IMR-90 (cell line): ENCODE results near the gene WDR43. TPM values are rescaled to one million over a fixed set of nuclear protein-coding genes. Genes with fewer than 3 reads are reported as not detected.
A peak's percentile ranks its signal among the peaks of the same experiment; 100 is the strongest.

Experiments
- ATAC-seq: fragments of 200-7000 bp; cut with Tn5 transposase; 2 replicates; pipeline ENCODE4 v1.9.1; 2020; ENCODE audit warnings: low read depth, mild to moderate bottlenecking, moderate library complexity
- BruUV-seq: library from RNA; stranded (reverse); fragments of 400-500 nt; replicated peaks from 2 replicates; lab custom pipeline; 2021; lab: Mats Ljungman, UMichigan
- CTCF ChIA-PET: fragments of 300-600 bp; formaldehyde crosslinking; extraction: SDS; loops from one replicate; lab custom pipeline; 2021; ENCODE audit warnings: antibody characterized with exemption; lab: Yijun Ruan, JAX
- POLR2A ChIA-PET: fragments of 300-600 bp; sonication (Branson Sonifier 250); formaldehyde crosslinking; loops from one replicate; lab custom pipeline; 2022; ENCODE audit warnings: antibody characterized with exemption; ENCODE audit not compliant: unreplicated experiment; lab: Charles Lee
- DNase-seq: peaks from one replicate; pipeline ENCODE4 v3.0.0; 2013
- H2AFZ ChIP-seq: replicated peaks from 2 replicates; pipeline ENCODE3; 2013; ENCODE audit warnings: low read length, mild to moderate bottlenecking; ENCODE audit not compliant: poor library complexity
- H2AK5ac ChIP-seq: 2 replicates; pipeline ENCODE4 v1.6.1; 2013; ENCODE audit warnings: low read depth, low read length, inconsistent platforms
- H2AK9ac ChIP-seq: replicated peaks from 2 replicates; pipeline ENCODE3; 2013; ENCODE audit warnings: mild to moderate bottlenecking, low read depth, low read length, moderate library complexity; ENCODE audit not compliant: poor library complexity
- H2BK120ac ChIP-seq: 2 replicates; pipeline ENCODE4 v1.6.1; 2013; ENCODE audit warnings: low read depth, low read length, inconsistent platforms
- H2BK15ac ChIP-seq: 3 replicates; pipeline ENCODE4 v1.6.1; 2013; ENCODE audit warnings: low read depth, low read length, inconsistent platforms
- H2BK20ac ChIP-seq: 2 replicates; pipeline ENCODE4 v1.6.1; 2013; ENCODE audit warnings: low read depth, mild to moderate bottlenecking, inconsistent platforms, low read length, moderate library complexity
- H2BK5ac ChIP-seq: 2 replicates; pipeline ENCODE4 v1.6.1; 2013; ENCODE audit warnings: mild to moderate bottlenecking, low read depth, low read length, inconsistent platforms; ENCODE audit not compliant: poor library complexity, severe bottlenecking
- H3K14ac ChIP-seq: replicated peaks from 2 replicates; pipeline ENCODE4 v1.6.1; 2013; ENCODE audit warnings: low read depth, low read length, inconsistent platforms
- H3K18ac ChIP-seq: 2 replicates; pipeline ENCODE4 v1.6.1; 2013; ENCODE audit warnings: low read depth, low read length, control low read depth
- H3K23ac ChIP-seq: 2 replicates; pipeline ENCODE4 v1.6.1; 2013; ENCODE audit warnings: low read depth, low read length, inconsistent platforms
- H3K27ac ChIP-seq: 2 replicates; pipeline ENCODE4 v1.5.1; 2013; ENCODE audit warnings: mild to moderate bottlenecking, control low read depth, low read length; ENCODE audit not compliant: insufficient read depth
- H3K27me3 ChIP-seq: 2 replicates; pipeline ENCODE4 v1.6.1; 2013; ENCODE audit warnings: low read length; ENCODE audit not compliant: control insufficient read depth, insufficient read depth
- H3K36me3 ChIP-seq: 2 replicates; pipeline ENCODE4 v1.6.1; 2013; ENCODE audit warnings: low read length, mixed read lengths; ENCODE audit not compliant: control insufficient read depth, insufficient read depth
- H3K4ac ChIP-seq: 2 replicates; pipeline ENCODE4 v1.6.1; 2013; ENCODE audit warnings: low read depth, low read length, inconsistent platforms
- H3K4me1 ChIP-seq: 2 replicates; pipeline ENCODE4 v1.6.1; 2013; ENCODE audit warnings: low read length, mixed read lengths; ENCODE audit not compliant: control insufficient read depth, insufficient read depth
- H3K4me2 ChIP-seq: 2 replicates; pipeline ENCODE4 v1.6.1; 2013; ENCODE audit warnings: low read depth, mild to moderate bottlenecking, control low read depth, low read length, moderate library complexity
- H3K4me3 ChIP-seq: 2 replicates; pipeline ENCODE4 v1.5.1; 2013; ENCODE audit warnings: low read depth, mild to moderate bottlenecking, control low read depth, low read length, moderate library complexity; ENCODE audit not compliant: insufficient read depth
- H3K56ac ChIP-seq: 2 replicates; pipeline ENCODE4 v1.6.1; 2013; ENCODE audit warnings: low read length, inconsistent platforms; ENCODE audit not compliant: insufficient read depth; ENCODE audit errors: extremely low read depth
- H3K79me1 ChIP-seq, 2 experiments: 2 replicates each; pipeline ENCODE4 v1.6.1; 2013; ENCODE audit warnings: low read length in 2 of 2, inconsistent platforms in 1 of 2, low read depth in 1 of 2
- H3K9ac ChIP-seq: 2 replicates; pipeline ENCODE4 v1.6.1; 2013; ENCODE audit warnings: low read depth, low read length, control low read depth
- H3K9me1 ChIP-seq: 2 replicates; pipeline ENCODE4 v1.6.1; 2013; ENCODE audit warnings: low read length, inconsistent platforms; ENCODE audit not compliant: insufficient read depth
- H3K9me3 ChIP-seq: 2 replicates; pipeline ENCODE4 v1.6.1; 2013; ENCODE audit warnings: low read length; ENCODE audit not compliant: control insufficient read depth, insufficient read depth
- H4K20me1 ChIP-seq: 2 replicates; pipeline ENCODE4 v1.6.1; 2013; ENCODE audit warnings: low read length, inconsistent platforms; ENCODE audit not compliant: insufficient read depth
- H4K5ac ChIP-seq: 2 replicates; pipeline ENCODE4 v1.6.1; 2013; ENCODE audit warnings: mild to moderate bottlenecking, low read depth, low read length, control low read depth
- H4K8ac ChIP-seq, 2 experiments: 2 replicates each; pipeline ENCODE4 v1.6.1; 2013; ENCODE audit warnings: low read depth in 2 of 2, low read length in 2 of 2, control low read depth in 1 of 2, inconsistent platforms in 1 of 2
- H4K91ac ChIP-seq: 2 replicates; pipeline ENCODE4 v1.6.1; 2013; ENCODE audit warnings: low read depth, low read length, inconsistent platforms; ENCODE audit not compliant: insufficient read depth
- CEBPB ChIP-seq: IDR thresholded peaks from 2 replicates; pipeline ENCODE4 v1.6.1; 2012; ENCODE audit warnings: low read depth, low read length, improper control_type of control experiment
- FOS ChIP-seq: fragments of 150-350 bp; IDR thresholded peaks from 2 replicates; pipeline ENCODE4 v1.6.1; 2016; ENCODE audit warnings: low read depth, low read length
- MAZ ChIP-seq: IDR thresholded peaks from 2 replicates; pipeline ENCODE4 v1.6.1; 2012; ENCODE audit warnings: low read depth, mild to moderate bottlenecking, low read length, improper control_type of control experiment, moderate library complexity, borderline replicate concordance
- MXI1 ChIP-seq: IDR thresholded peaks from 2 replicates; pipeline ENCODE4 v1.6.1; 2012; ENCODE audit warnings: low read depth, mild to moderate bottlenecking, low read length, moderate library complexity, borderline replicate concordance
- WGBS, 2 experiments: methylation state at CpG; one replicate each; pipeline versions ENCODE4 v1.1.5 to v1.1.7; 2013; ENCODE audit warnings: missing lambda C conversion rate in 2 of 2; ENCODE audit not compliant: insufficient read length in 1 of 2; ENCODE audit errors: extremely low coverage in 2 of 2; 5-methylcytosine and 5-hydroxymethylcytosine counted together
- dilution Hi-C: fragments of 300-500 bp; cut with HindIII; formaldehyde crosslinking; loops from one replicate; pipeline ENCODE4 v1.14.3; 2018; ENCODE audit warnings: low sequenced_read_pairs; ENCODE audit not compliant: unreplicated experiment
- in situ Hi-C: fragments of 300-500 bp; cut with MboI; formaldehyde crosslinking; loops from 3 replicates; pipeline ENCODE4 v1.14.3; 2019; ENCODE audit warnings: low sequenced_read_pairs, inconsistent platforms, mixed read lengths
- intact Hi-C: fragments of 100-400 bp; cut with micrococcal nuclease; formaldehyde crosslinking; loops from 2 replicates; pipeline ENCODE4 v1.10.0; 2022
- polyA plus RNA-seq, 3 experiments: library from polyadenylated mRNA; depleted of rRNA; stranded (reverse); fragments of >200 nt; gene quantifications; 2 replicates each; pipeline ENCODE4 v1.2.3, GENCODE V29; 2012; ENCODE audit warnings: low replicate concordance in 1 of 3
- total RNA-seq: library from RNA; depleted of rRNA; stranded (reverse); fragments of >200 nt; gene quantifications from 2 replicates; pipeline ENCODE4 v1.2.3, GENCODE V29; 2012
- TF ChIP-seq, protein P1 (sequence below): conservative IDR thresholded peaks from 2 replicates; pipeline ENCODE4 v1.5.1; 2012; ENCODE audit warnings: mild to moderate bottlenecking, low read depth, low read length, improper control_type of control experiment
- TF ChIP-seq, protein P2 (sequence below): fragments of 150-350 bp; IDR thresholded peaks from 2 replicates; pipeline ENCODE4 v1.6.1; 2016; ENCODE audit warnings: low read depth, mild to moderate bottlenecking, low read length, moderate library complexity, borderline replicate concordance

Gene WDR43
- total and polyA plus RNA-seq, 2 of the 4 experiments (the other 2 are of a cell fraction): 40.3 to 300 TPM

DNA sequence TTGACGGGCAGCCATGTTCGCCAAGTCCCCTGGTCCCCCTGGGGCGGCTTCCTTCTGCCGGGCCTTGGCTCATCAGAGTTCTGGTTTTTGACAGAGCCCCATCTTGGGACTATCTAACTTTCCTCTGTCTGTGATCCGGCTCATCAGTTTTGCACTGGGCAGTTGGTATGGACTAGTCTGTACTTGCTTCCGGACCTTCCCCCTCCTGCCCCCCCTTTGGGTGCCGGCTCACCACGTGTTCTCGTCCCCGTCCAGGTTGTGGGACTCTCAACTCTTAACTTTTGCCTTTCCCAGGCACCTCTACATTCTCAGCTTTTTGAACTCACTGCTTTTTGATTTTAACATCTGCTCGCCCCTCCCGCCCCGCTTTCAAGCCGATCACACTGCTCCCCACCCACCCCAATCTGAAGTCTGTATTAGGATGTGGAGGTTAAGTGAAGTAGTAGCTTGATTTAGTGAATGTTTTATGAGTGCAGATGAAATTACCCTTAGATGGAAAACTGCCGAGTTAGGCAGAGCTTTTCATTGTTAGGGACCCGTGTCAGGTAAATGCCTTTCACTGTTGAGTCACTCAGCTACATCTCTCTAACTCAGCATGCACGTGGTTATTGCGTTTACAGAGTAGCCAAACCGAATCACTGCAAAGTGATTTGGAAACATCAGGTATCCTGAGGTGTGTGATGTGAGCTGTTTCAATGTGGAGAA lies 874 bp downstream of the WDR43 start (continued):
- TF ChIP-seq, protein P1, sequence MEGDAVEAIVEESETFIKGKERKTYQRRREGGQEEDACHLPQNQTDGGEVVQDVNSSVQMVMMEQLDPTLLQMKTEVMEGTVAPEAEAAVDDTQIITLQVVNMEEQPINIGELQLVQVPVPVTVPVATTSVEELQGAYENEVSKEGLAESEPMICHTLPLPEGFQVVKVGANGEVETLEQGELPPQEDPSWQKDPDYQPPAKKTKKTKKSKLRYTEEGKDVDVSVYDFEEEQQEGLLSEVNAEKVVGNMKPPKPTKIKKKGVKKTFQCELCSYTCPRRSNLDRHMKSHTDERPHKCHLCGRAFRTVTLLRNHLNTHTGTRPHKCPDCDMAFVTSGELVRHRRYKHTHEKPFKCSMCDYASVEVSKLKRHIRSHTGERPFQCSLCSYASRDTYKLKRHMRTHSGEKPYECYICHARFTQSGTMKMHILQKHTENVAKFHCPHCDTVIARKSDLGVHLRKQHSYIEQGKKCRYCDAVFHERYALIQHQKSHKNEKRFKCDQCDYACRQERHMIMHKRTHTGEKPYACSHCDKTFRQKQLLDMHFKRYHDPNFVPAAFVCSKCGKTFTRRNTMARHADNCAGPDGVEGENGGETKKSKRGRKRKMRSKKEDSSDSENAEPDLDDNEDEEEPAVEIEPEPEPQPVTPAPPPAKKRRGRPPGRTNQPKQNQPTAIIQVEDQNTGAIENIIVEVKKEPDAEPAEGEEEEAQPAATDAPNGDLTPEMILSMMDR: no peak
- TF ChIP-seq MAZ: no peak

DNA sequence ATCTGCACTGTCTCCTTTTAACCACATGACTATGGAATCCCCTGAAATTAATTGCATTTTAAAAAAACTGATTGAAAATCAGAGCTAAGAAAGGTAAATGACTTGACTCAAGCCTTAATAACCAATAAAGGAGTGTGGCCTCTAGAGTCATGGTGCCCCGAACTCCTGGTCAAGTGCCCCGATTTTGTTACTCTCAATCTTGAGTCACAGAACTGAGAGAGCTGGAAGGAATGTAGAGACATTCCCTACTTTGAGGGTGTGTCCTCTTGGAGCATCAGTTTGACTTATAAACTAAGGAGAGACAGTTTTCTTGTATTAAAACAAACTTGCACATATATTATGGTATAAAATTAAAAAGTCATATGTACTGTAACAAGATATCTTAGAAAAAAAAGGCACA lies 2.4 kb downstream of the WDR43 start:
- H3K79me1 ChIP-seq: peaks cover 0 to 35% of the 10 kb centered on the region in 2 experiments; a peak in 2 of 4 replicates
- no peak overlapping the region for H2BK20ac ChIP-seq
- H2AFZ ChIP-seq: no peak overlapping the region
- H3K14ac ChIP-seq: no peak overlapping the region
- H2AK9ac ChIP-seq: no peak overlapping the region
- TF ChIP-seq, protein P2, sequence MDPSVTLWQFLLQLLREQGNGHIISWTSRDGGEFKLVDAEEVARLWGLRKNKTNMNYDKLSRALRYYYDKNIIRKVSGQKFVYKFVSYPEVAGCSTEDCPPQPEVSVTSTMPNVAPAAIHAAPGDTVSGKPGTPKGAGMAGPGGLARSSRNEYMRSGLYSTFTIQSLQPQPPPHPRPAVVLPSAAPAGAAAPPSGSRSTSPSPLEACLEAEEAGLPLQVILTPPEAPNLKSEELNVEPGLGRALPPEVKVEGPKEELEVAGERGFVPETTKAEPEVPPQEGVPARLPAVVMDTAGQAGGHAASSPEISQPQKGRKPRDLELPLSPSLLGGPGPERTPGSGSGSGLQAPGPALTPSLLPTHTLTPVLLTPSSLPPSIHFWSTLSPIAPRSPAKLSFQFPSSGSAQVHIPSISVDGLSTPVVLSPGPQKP: no peak
- TF ChIP-seq MXI1: no peak
- TF ChIP-seq CEBPB: no peak
- TF ChIP-seq, protein P1: no peak
- no peak for TF ChIP-seq FOS
- H3K9me1 ChIP-seq: peaks cover 2% of the 10 kb centered on the region; the same call in 1 of the 2 replicates
- H3K36me3 ChIP-seq: no peaks in the 10 kb centered on the region
- H2BK120ac ChIP-seq: no peak overlapping the region
- no peak overlapping the region for H4K5ac ChIP-seq
- H3K27ac ChIP-seq: no peak overlapping the region
- H3K9me3 ChIP-seq: no peaks in the 10 kb centered on the region
- H3K4me3 ChIP-seq: no peak overlapping the region
- peak overlapping the region; percentile 33; the same call in 1 of the 2 replicates for H3K23ac ChIP-seq
- H3K4ac ChIP-seq: no peak overlapping the region
- H4K91ac ChIP-seq: no peak overlapping the region
- peak overlapping the region; percentile 4 for H2BK5ac ChIP-seq
- no peak overlapping the region for H3K18ac ChIP-seq
- no CpG with 5 or more reads among the region's 2 CpGs for WGBS, 2 experiments
- no peak overlapping the region for H2AK5ac ChIP-seq
- peak; percentile 71 for DNase-seq
- peak overlapping the region; percentile 66 for H3K4me2 ChIP-seq
- H2BK15ac ChIP-seq: no peak overlapping the region
- ATAC-seq: peak; percentile 13
- intact Hi-C loops (loop anchor here (10.0 kb wide), 1 partner anchor 232 kb away; no protein-coding TSS in a partner anchor), in situ Hi-C loops (no loop called here), dilution Hi-C loops (no loop called here)
- CTCF ChIA-PET: interaction anchor here (0.6 to 1.3 kb wide), 3 partner anchors 25 to 84 kb away, joined by 3 read pairs; no protein-coding TSS in a partner anchor
- BruUV-seq: no TSS peak
- POLR2A ChIA-PET: interaction anchor here (0.6 kb wide), 1 partner anchor 210 kb away, joined by 3 read pairs; no protein-coding TSS in a partner anchor
- H4K8ac ChIP-seq: no peak overlapping the region
- peaks cover 2% of the 10 kb centered on the region; the same call in 1 of the 2 replicates for H3K4me1 ChIP-seq
- H3K27me3 ChIP-seq: no peaks in the 10 kb centered on the region
- H4K20me1 ChIP-seq: peaks cover 66% of the 10 kb centered on the region
- H3K9ac ChIP-seq: no peak overlapping the region
- no peak overlapping the region for H3K56ac ChIP-seq
